T-helper 2 cell treated with Interferon-gamma antibody and Interleukin-4, amounts not matched to agents 5 μg/mL and 100 μg/mL, for 36 hours (primary cell): ENCODE measurements around the gene C9orf50.

Source experiments
- DNase-seq: peaks from one replicate; pipeline ENCODE4 v3.0.0; 2021; ENCODE audit warnings: low spot score
- H3K27ac Mint-ChIP-seq: one replicate; pipeline ENCODE4 v1.8.0; 2021; ENCODE audit warnings: mild to moderate bottlenecking, mixed read lengths
- H3K27me3 Mint-ChIP-seq: one replicate; pipeline ENCODE4 v1.8.0; 2021; ENCODE audit warnings: low read depth, mixed read lengths
- H3K36me3 Mint-ChIP-seq: one replicate; pipeline ENCODE4 v1.8.0; 2021; ENCODE audit warnings: low read depth, mixed read lengths
- H3K4me1 Mint-ChIP-seq: one replicate; pipeline ENCODE4 v1.8.0; 2021; ENCODE audit warnings: low read depth, mixed read lengths
- H3K4me3 Mint-ChIP-seq: one replicate; pipeline ENCODE4 v1.8.0; 2022; ENCODE audit warnings: mild to moderate bottlenecking, moderate library complexity, mixed read lengths
- H3K9me3 Mint-ChIP-seq: one replicate; pipeline ENCODE4 v1.8.0; 2021; ENCODE audit warnings: mixed read lengths

C9orf50 gene

DNA sequence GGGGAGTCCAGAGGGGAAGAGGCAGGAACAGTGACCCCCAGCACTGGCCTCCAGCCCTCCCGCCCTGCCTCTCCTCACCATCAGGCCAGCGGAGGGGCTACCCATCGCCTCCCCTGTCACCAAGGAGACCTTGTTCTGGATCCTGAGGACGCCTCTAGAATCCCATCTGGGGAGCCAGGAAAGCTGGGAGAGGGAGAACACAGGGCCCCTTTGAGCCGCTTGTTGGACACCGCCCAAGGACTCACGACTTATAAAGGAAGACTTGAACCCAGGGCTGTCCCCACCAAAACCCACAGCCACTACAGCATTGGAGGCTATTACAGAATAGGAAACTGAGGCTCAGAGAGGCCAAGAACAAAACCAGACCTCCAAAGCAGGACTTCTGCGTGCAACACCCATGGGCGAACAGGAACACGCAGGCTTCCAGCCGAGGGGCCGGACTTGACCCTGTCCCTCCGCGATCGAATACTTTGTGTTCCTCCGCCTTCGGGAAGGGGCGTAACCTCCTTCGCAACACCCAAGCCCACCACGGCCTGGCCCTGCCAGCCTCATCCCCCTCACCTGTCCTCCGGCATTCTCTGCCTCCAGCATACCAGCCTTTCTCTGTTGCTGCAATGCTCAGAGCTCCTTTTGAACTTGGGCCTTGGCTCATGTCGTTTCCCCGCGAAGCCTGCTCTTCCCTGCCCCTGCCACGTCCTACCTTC, 54.2 kb downstream of the C9orf50 start:
- Mint-ChIP-seq H3K27me3 (peaks cover 34% of the 10 kb centered on the region), H3K27ac (no peak overlapping the region)

DNA sequence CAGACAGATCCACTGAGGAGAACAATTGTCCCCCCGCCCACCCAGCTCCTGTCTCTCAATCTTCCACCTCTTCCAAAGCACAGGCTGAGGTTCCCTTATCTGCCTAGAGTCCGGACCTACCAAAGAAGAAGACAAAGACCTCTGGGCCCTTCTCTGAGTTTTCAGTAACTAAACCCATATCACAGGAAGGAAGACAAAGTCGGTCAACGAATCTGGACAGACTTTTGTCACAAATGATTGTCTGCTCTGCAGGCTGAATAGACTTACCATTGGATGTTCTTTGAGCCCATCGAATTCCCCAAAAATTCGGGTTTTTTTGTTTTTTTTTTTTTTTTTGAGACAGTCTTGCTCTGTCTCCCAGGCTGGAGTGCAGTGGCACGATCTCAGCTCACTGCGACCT, 58.0 kb downstream of the C9orf50 start:
- H3K9me3 Mint-ChIP-seq = no peaks in the 10 kb centered on the region

More for the DNA sequence above, 54.2 kb downstream of the C9orf50 start:
- Mint-ChIP-seq H3K4me1 (peaks cover 14% of the 10 kb centered on the region), H3K36me3 (peaks cover 1% of the 10 kb centered on the region), H3K4me3 (no peak overlapping the region), H3K9me3 (no peaks in the 10 kb centered on the region)
- DNase-seq = no peak

DNA sequence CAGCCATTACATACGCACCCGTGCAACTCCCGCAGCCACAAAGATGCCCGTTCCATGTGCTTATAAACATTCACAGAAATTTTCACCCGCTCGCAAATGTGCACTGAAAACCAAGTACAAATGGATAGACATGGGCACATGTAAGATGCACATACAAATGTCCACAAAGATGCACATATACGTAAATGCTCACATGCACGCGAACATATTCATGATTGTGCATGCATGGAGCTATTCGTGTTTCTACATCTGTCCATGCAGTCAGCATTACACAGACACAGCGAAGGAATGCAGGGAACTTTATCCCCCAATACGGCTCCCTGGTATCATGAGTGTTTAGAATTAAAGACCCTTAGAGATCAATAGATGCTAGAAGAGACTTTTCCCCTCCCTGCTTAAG, 58.4 kb downstream of the C9orf50 start:
- H3K36me3 Mint-ChIP-seq = no peaks in the 10 kb centered on the region
- H3K9me3 Mint-ChIP-seq = no peaks in the 10 kb centered on the region
- no peak for DNase-seq
- H3K4me3 Mint-ChIP-seq = no peak overlapping the region
- no peak overlapping the region for H3K27ac Mint-ChIP-seq
- H3K27me3 Mint-ChIP-seq = peaks cover 18% of the 10 kb centered on the region
- no peaks in the 10 kb centered on the region for H3K4me1 Mint-ChIP-seq

More for the DNA sequence above, 58.0 kb downstream of the C9orf50 start:
- DNase-seq = no peak
- Mint-ChIP-seq H3K4me1 (peaks cover under 1% of the 10 kb centered on the region), H3K27me3 (peaks cover 22% of the 10 kb centered on the region), H3K27ac (no peak overlapping the region), H3K4me3 (no peak overlapping the region), H3K36me3 (no peaks in the 10 kb centered on the region)
